CD4-positive, alpha-beta T cell treated with Interleukin-21 for 1 hour (primary cell): ENCODE measurements around the gene XYLB.

Experiments
- DNase-seq: peaks from one replicate; pipeline ENCODE4 v3.0.0-alpha.2; 2020

The XYLB gene

GRCh38 chr3:38325256-38325655, 21.3 kb upstream of the XYLB start:
- DNase-seq, result no peak

GRCh38 chr3:38327335-38328009, 19.1 kb upstream of the XYLB start:
- DNase-seq, result no peak

GRCh38 chr3:38331257-38332022, 15.1 kb upstream of the XYLB start:
- no peak for DNase-seq

- no peak for DNase-seq
Observed at GRCh38 chr3:38332201-38332600, 14.4 kb upstream of the XYLB start.

GRCh38 chr3:38334142-38335055, 12.2 kb upstream of the XYLB start:
- DNase-seq, result no peak

- DNase-seq, result no peak
Observed at GRCh38 chr3:38335263-38335662, 11.3 kb upstream of the XYLB start.

GRCh38 chr3:38337703-38338102, 8.9 kb upstream of the XYLB start:
- DNase-seq, result no peak

- no peak for DNase-seq
Observed at GRCh38 chr3:38343797-38344594, 2.6 kb upstream of the XYLB start.

GRCh38 chr3:38345879-38346586, 552 bp upstream of the XYLB start:
- DNase-seq, result no peak

- DNase-seq, result no peak
Observed at GRCh38 chr3:38347421-38348200, 1.0 kb downstream of the XYLB start.

GRCh38 chr3:38348903-38349302, 2.3 kb downstream of the XYLB start:
- no peak for DNase-seq

- DNase-seq, result no peak
Observed at GRCh38 chr3:38349684-38350359, 3.2 kb downstream of the XYLB start.

GRCh38 chr3:38353151-38353550, 6.6 kb downstream of the XYLB start:
- no peak for DNase-seq

GRCh38 chr3:38354588-38355330, 8.2 kb downstream of the XYLB start:
- no peak for DNase-seq

GRCh38 chr3:38359038-38359437, 12.5 kb downstream of the XYLB start:
- no peak for DNase-seq

GRCh38 chr3:38360345-38360744, 13.8 kb downstream of the XYLB start:
- DNase-seq, result no peak

- no peak for DNase-seq
Observed at GRCh38 chr3:38361496-38361895, 14.9 kb downstream of the XYLB start.

- DNase-seq, result no peak
Observed at GRCh38 chr3:38362825-38363224, 16.2 kb downstream of the XYLB start.

- no peak for DNase-seq
Observed at GRCh38 chr3:38364721-38365400, 18.3 kb downstream of the XYLB start.
